HepG2 (cell line): ENCODE results near the gene C1QTNF5. TPM values are rescaled to one million over a fixed set of nuclear protein-coding genes. Genes with fewer than 3 reads are reported as not detected.

Source experiments
- ATF3 ChIP-seq: sonication (generic); formaldehyde crosslinking; IDR thresholded peaks from 2 replicates; pipeline ENCODE4 v1.4.0; 2020; ENCODE audit warnings: missing genetic modification reagents
- ATF7-NPFF ChIP-seq: sonication (generic); formaldehyde crosslinking; IDR thresholded peaks from 2 replicates; pipeline ENCODE4 v1.8.1; 2023; ENCODE audit warnings: mild to moderate bottlenecking, low read depth, missing genetic modification reagents, moderate library complexity
- CCAR2 ChIP-seq: fragments of 200-400 bp; formaldehyde crosslinking; optimal IDR thresholded peaks from 2 replicates; pipeline ENCODE3; 2018; ENCODE audit warnings: low read depth, mild to moderate bottlenecking, low read length, moderate library complexity
- CENPX ChIP-seq: sonication (generic); formaldehyde crosslinking; IDR thresholded peaks from 2 replicates; pipeline ENCODE4 v1.9.0; 2021; ENCODE audit warnings: mild to moderate bottlenecking, missing genetic modification reagents, moderate library complexity
- CHD4 ChIP-seq: fragments of 200-600 bp; sonication (generic); IDR thresholded peaks from 2 replicates; pipeline ENCODE4 v1.7.0; 2017; ENCODE audit warnings: mild to moderate bottlenecking, low read length, borderline replicate concordance
- GTF3A ChIP-seq: sonication (generic); formaldehyde crosslinking; conservative IDR thresholded peaks from 2 replicates; pipeline ENCODE4 v1.4.0; 2020; ENCODE audit warnings: mild to moderate bottlenecking, missing genetic modification reagents
- HOXA7 ChIP-seq: sonication (generic); formaldehyde crosslinking; IDR thresholded peaks from 2 replicates; pipeline ENCODE4 v1.8.1; 2022; ENCODE audit warnings: mild to moderate bottlenecking, missing genetic modification reagents, moderate library complexity
- NCOA5 ChIP-seq: sonication (generic); formaldehyde crosslinking; IDR thresholded peaks from 2 replicates; pipeline ENCODE4 v1.4.0; 2020; ENCODE audit warnings: missing genetic modification reagents
- POGZ ChIP-seq: sonication (generic); formaldehyde crosslinking; IDR thresholded peaks from 2 replicates; pipeline ENCODE4 v1.4.0; 2020; ENCODE audit warnings: mild to moderate bottlenecking, missing genetic modification reagents
- RFXANK ChIP-seq: IDR thresholded peaks from 2 replicates; pipeline ENCODE4 v1.6.1; 2016
- SP1 ChIP-seq, 2 experiments: fragments of 450-650 bp in 1 of 2; sonication (generic) in 1 of 2; formaldehyde crosslinking in 1 of 2; IDR thresholded peaks; 2 replicates each; pipeline versions ENCODE4 v1.4.0 to v1.6.1; 2016 to 2020; ENCODE audit warnings: missing genetic modification reagents in 1 of 2
- ZBTB40 ChIP-seq, 2 experiments: fragments of 450-650 bp in 1 of 2; sonication (generic) in 1 of 2; formaldehyde crosslinking in 1 of 2; IDR thresholded peaks; 2 replicates each; pipeline versions ENCODE4 v1.6.1 to v1.8.0; 2016 to 2022; ENCODE audit warnings: antibody characterized with exemption in 1 of 2, mild to moderate bottlenecking in 1 of 2, missing genetic modification reagents in 1 of 2
- ZNF180 ChIP-seq: sonication (generic); formaldehyde crosslinking; IDR thresholded peaks from 2 replicates; pipeline ENCODE4 v1.4.0; 2020; ENCODE audit warnings: low read depth, missing genetic modification reagents, borderline replicate concordance
- ZNF3 ChIP-seq: IDR thresholded peaks from 2 replicates; pipeline ENCODE4 v1.7.0; 2017; ENCODE audit warnings: inconsistent platforms
- ZNF460 ChIP-seq: sonication (generic); formaldehyde crosslinking; IDR thresholded peaks from 2 replicates; pipeline ENCODE4 v1.5.1; 2020; ENCODE audit warnings: missing genetic modification reagents, mild to moderate bottlenecking, borderline replicate concordance
- ZNF713 ChIP-seq: sonication (generic); formaldehyde crosslinking; IDR thresholded peaks from 2 replicates; pipeline ENCODE4 v1.4.0; 2020; ENCODE audit warnings: mild to moderate bottlenecking, missing genetic modification reagents
- ZNF788 ChIP-seq: sonication (generic); formaldehyde crosslinking; IDR thresholded peaks from 2 replicates; pipeline ENCODE4 v1.5.0; 2020; ENCODE audit warnings: mild to moderate bottlenecking, missing genetic modification reagents, borderline replicate concordance
- ZSCAN29 ChIP-seq: sonication (generic); formaldehyde crosslinking; conservative IDR thresholded peaks from 2 replicates; pipeline ENCODE4 v1.4.0; 2020; ENCODE audit warnings: mild to moderate bottlenecking, missing genetic modification reagents
- polyA plus RNA-seq, 8 experiments: library from polyadenylated mRNA; depleted of rRNA in 3 of 8; stranded (reverse) in 7 of 8; unstranded in 1 of 8; fragments of >200 nt; fragmentation: Illumina TruSeq in 4 of 8; extraction: Trizol in 4 of 8; gene quantifications; 2 replicates each; pipeline versions ENCODE4 v1.2.1 to v1.2.3, GENCODE V29; 2011 to 2016; ENCODE audit warnings: low read depth in 4 of 8, missing spikeins in 1 of 8, mixed read lengths in 1 of 8; ENCODE audit not compliant: insufficient read depth in 1 of 8
- total RNA-seq, 5 experiments: library from RNA; depleted of rRNA; stranded (reverse); fragments of >200 nt; fragmentation: Illumina TruSeq; extraction: Trizol; gene quantifications; 2 replicates each; pipeline ENCODE4 v1.2.3, GENCODE V29; 2016; ENCODE audit warnings: low read depth in 1 of 5
- TF ChIP-seq, protein P1 (sequence below): sonication (generic); formaldehyde crosslinking; IDR thresholded peaks from 2 replicates; pipeline ENCODE4 v1.8.1; 2023; ENCODE audit warnings: mild to moderate bottlenecking, missing genetic modification reagents

Gene C1QTNF5
- total and polyA plus RNA-seq, 2 of the 13 experiments (the other 11 are each of a cell fraction or from before 2014, with no cell fraction given), result 0.86 to 1.2 TPM

GRCh38 chr11:119381181-119381988, 40.7 kb upstream of the C1QTNF5 start, which contains the start of gene USP2 (continued):
- TF ChIP-seq ZNF180 (CRISPR knock-in tag) (no peak), ZBTB40 (IDR thresholded peaks at IDR 0.05) (no peak), ZBTB40 (CRISPR knock-in tag; IDR thresholded peaks at IDR 0.05) (peak; percentile 15; the same call in 1 of the 2 replicates), ZNF460 (CRISPR knock-in tag) (peak; percentile 13; the same call in 1 of the 2 replicates), ATF3 (no peak), ATF7-NPFF (CRISPR knock-in tag) (peak; percentile 61; the same call in 1 of the 2 replicates), ZNF3 (CRISPR knock-in tag) (no peak), GTF3A (CRISPR knock-in tag) (no peak), CENPX (CRISPR knock-in tag) (no peak), ZNF788 (CRISPR knock-in tag) (peak; percentile 82), CCAR2 (no peak), ZNF713 (CRISPR knock-in tag) (no peak), ZSCAN29 (CRISPR knock-in tag) (no peak), CHD4 (no peak), NCOA5 (no peak), RFXANK (peak; percentile 91; the same call in 1 of the 2 replicates), POGZ (CRISPR knock-in tag) (peak; percentile 83), SP1 (IDR thresholded peaks at IDR 0.05) (no peak), SP1 (CRISPR knock-in tag; IDR thresholded peaks at IDR 0.05) (peak; percentile 83), HOXA7 (no peak)
- TF ChIP-seq, protein P1, sequence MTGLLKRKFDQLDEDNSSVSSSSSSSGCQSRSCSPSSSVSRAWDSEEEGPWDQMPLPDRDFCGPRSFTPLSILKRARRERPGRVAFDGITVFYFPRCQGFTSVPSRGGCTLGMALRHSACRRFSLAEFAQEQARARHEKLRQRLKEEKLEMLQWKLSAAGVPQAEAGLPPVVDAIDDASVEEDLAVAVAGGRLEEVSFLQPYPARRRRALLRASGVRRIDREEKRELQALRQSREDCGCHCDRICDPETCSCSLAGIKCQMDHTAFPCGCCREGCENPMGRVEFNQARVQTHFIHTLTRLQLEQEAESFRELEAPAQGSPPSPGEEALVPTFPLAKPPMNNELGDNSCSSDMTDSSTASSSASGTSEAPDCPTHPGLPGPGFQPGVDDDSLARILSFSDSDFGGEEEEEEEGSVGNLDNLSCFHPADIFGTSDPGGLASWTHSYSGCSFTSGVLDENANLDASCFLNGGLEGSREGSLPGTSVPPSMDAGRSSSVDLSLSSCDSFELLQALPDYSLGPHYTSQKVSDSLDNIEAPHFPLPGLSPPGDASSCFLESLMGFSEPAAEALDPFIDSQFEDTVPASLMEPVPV (CRISPR knock-in tag), result no peak
